HepG2 (cell line): ENCODE data around the gene SOX12. TPM values are rescaled to one million over a fixed set of nuclear protein-coding genes. Genes with fewer than 3 reads are reported as not detected.

Experiments used
- ASH2L ChIP-seq: fragments of 300-600, 200-600 bp; sonication (generic); IDR thresholded peaks from 2 replicates; pipeline ENCODE4 v1.7.0; 2017; ENCODE audit warnings: low read depth, mild to moderate bottlenecking, moderate library complexity, mixed read lengths, low read length; ENCODE audit not compliant: insufficient read length
- ATRX ChIP-seq: sonication (generic); formaldehyde crosslinking; IDR thresholded peaks from 2 replicates; pipeline ENCODE4 v1.4.0; 2020; ENCODE audit warnings: missing genetic modification reagents, borderline replicate concordance
- BORCS8-MEF2B ChIP-seq: sonication (generic); formaldehyde crosslinking; IDR thresholded peaks from 2 replicates; pipeline ENCODE4 v1.8.0; 2022; ENCODE audit warnings: mild to moderate bottlenecking, missing genetic modification reagents
- BRCA1 ChIP-seq: sonication (generic); formaldehyde crosslinking; IDR thresholded peaks from 2 replicates; pipeline ENCODE4 v1.4.0; 2020; ENCODE audit warnings: missing genetic modification reagents
- CBFB ChIP-seq: sonication (generic); formaldehyde crosslinking; IDR thresholded peaks from 2 replicates; pipeline ENCODE4 v1.4.0; 2020; ENCODE audit warnings: missing genetic modification reagents
- CEBPG ChIP-seq: IDR thresholded peaks from 2 replicates; pipeline ENCODE4 v1.6.1; 2016
- CENPBD1 ChIP-seq: sonication (generic); formaldehyde crosslinking; IDR thresholded peaks from 2 replicates; pipeline ENCODE4 v1.8.0; 2022; ENCODE audit warnings: missing genetic modification reagents, low read depth, mild to moderate bottlenecking, borderline replicate concordance
- DNMT1 ChIP-seq: sonication (generic); formaldehyde crosslinking; IDR thresholded peaks from 2 replicates; pipeline ENCODE4 v1.5.1; 2020; ENCODE audit warnings: mild to moderate bottlenecking, missing genetic modification reagents
- KDM6A ChIP-seq: IDR thresholded peaks from 2 replicates; pipeline ENCODE4 v1.6.1; 2016; ENCODE audit warnings: low read depth
- NFE2 ChIP-seq: sonication (generic); formaldehyde crosslinking; IDR thresholded peaks from 2 replicates; pipeline ENCODE4 v1.4.0; 2020; ENCODE audit warnings: missing genetic modification reagents
- NR2F2 ChIP-seq: IDR thresholded peaks from 2 replicates; pipeline ENCODE4 v1.6.1; 2012; ENCODE audit warnings: low read depth, inconsistent platforms, borderline replicate concordance
- NR3C1 ChIP-seq: sonication (generic); formaldehyde crosslinking; IDR thresholded peaks from 2 replicates; pipeline ENCODE4 v1.4.0; 2020; ENCODE audit warnings: missing genetic modification reagents
- PRPF4 ChIP-seq: fragments of 200-400 bp; formaldehyde crosslinking; IDR thresholded peaks from 2 replicates; pipeline ENCODE4 v1.6.1; 2016; ENCODE audit warnings: low read length, low read depth; ENCODE audit not compliant: poor library complexity, severe bottlenecking
- RAD51 ChIP-seq: fragments of 450-650 bp; IDR thresholded peaks from 2 replicates; pipeline ENCODE4 v1.6.1; 2016; ENCODE audit warnings: borderline replicate concordance
- RBAK ChIP-seq: sonication (generic); formaldehyde crosslinking; IDR thresholded peaks from 2 replicates; pipeline ENCODE4 v1.5.1; 2020; ENCODE audit warnings: mild to moderate bottlenecking, missing genetic modification reagents
- SYNCRIP ChIP-seq: fragments of 200-400 bp; formaldehyde crosslinking; IDR thresholded peaks from 2 replicates; pipeline ENCODE4 v1.6.1; 2018; ENCODE audit warnings: mild to moderate bottlenecking, low read depth, low read length; ENCODE audit not compliant: insufficient read depth
- USF2 ChIP-seq, 2 experiments: sonication (generic) in 1 of 2; formaldehyde crosslinking in 1 of 2; IDR thresholded peaks; 2 replicates each; pipeline versions ENCODE4 v1.5.1 to v1.6.1; 2011 to 2020; ENCODE audit warnings: borderline replicate concordance in 1 of 2, low read depth in 1 of 2, low read length in 1 of 2, mild to moderate bottlenecking in 1 of 2, missing genetic modification reagents in 1 of 2, moderate library complexity in 1 of 2
- ZBTB38 ChIP-seq: sonication (generic); formaldehyde crosslinking; IDR thresholded peaks from 2 replicates; pipeline ENCODE4 v1.5.1; 2020; ENCODE audit warnings: mild to moderate bottlenecking, missing genetic modification reagents
- ZC3H4 ChIP-seq: sonication (generic); formaldehyde crosslinking; IDR thresholded peaks from 2 replicates; pipeline ENCODE4 v1.4.0; 2020; ENCODE audit warnings: missing genetic modification reagents, borderline replicate concordance
- ZNF205 ChIP-seq: IDR thresholded peaks from 2 replicates; pipeline ENCODE4 v1.6.1; 2018; ENCODE audit warnings: missing biosample characterization, missing genetic modification reagents
- ZNF230 ChIP-seq: sonication (generic); formaldehyde crosslinking; IDR thresholded peaks from 2 replicates; pipeline ENCODE4 v1.4.0; 2020; ENCODE audit warnings: mild to moderate bottlenecking, missing genetic modification reagents
- ZNF260 ChIP-seq: sonication (generic); formaldehyde crosslinking; IDR thresholded peaks from 2 replicates; pipeline ENCODE4 v1.4.0; 2020; ENCODE audit warnings: missing genetic modification reagents, low read depth, mild to moderate bottlenecking, borderline replicate concordance
- ZNF280D ChIP-seq: sonication (generic); formaldehyde crosslinking; IDR thresholded peaks from 2 replicates; pipeline ENCODE4 v1.5.1; 2020; ENCODE audit warnings: mild to moderate bottlenecking, missing genetic modification reagents
- ZNF615 ChIP-seq: sonication (generic); formaldehyde crosslinking; IDR thresholded peaks from 2 replicates; pipeline ENCODE4 v1.5.0; 2020; ENCODE audit warnings: mild to moderate bottlenecking, missing genetic modification reagents, borderline replicate concordance
- ZNF616 ChIP-seq: sonication (generic); formaldehyde crosslinking; IDR thresholded peaks from 2 replicates; pipeline ENCODE4 v1.5.0; 2020; ENCODE audit warnings: low read depth, mild to moderate bottlenecking, missing genetic modification reagents
- ZNF724P ChIP-seq: sonication (generic); formaldehyde crosslinking; IDR thresholded peaks from 2 replicates; pipeline ENCODE4 v1.8.0; 2022; ENCODE audit warnings: missing genetic modification reagents, borderline replicate concordance
- polyA plus RNA-seq, 8 experiments: library from polyadenylated mRNA; depleted of rRNA in 3 of 8; stranded (reverse) in 7 of 8; unstranded in 1 of 8; fragments of >200 nt; fragmentation: Illumina TruSeq in 4 of 8; extraction: Trizol in 4 of 8; gene quantifications; 2 replicates each; pipeline versions ENCODE4 v1.2.1 to v1.2.3, GENCODE V29; 2011 to 2016; ENCODE audit warnings: low read depth in 4 of 8, missing spikeins in 1 of 8, mixed read lengths in 1 of 8; ENCODE audit not compliant: insufficient read depth in 1 of 8
- total RNA-seq, 5 experiments: library from RNA; depleted of rRNA; stranded (reverse); fragments of >200 nt; fragmentation: Illumina TruSeq; extraction: Trizol; gene quantifications; 2 replicates each; pipeline ENCODE4 v1.2.3, GENCODE V29; 2016; ENCODE audit warnings: low read depth in 1 of 5

Gene SOX12
- total and polyA plus RNA-seq, 2 of the 13 experiments (the other 11 are each of a cell fraction or from before 2014, with no cell fraction given): 10.0 to 18.7 TPM

- TF ChIP-seq DNMT1 (CRISPR knock-in tag) (no peak), ZNF260 (CRISPR knock-in tag) (no peak), ASH2L (no peak), CEBPG (CRISPR knock-in tag) (no peak), ZNF280D (peak; percentile 72; the same call in 1 of the 2 replicates), CENPBD1 (CRISPR knock-in tag) (no peak), ZNF230 (CRISPR knock-in tag) (no peak; the same call in 1 of the 2 replicates), USF2 (IDR thresholded peaks at IDR 0.05; ENCODE audit: low read depth, low read length) (no peak), USF2 (CRISPR knock-in tag; IDR thresholded peaks at IDR 0.05; ENCODE audit: borderline replicate concordance) (no peak; the same call in 1 of the 2 replicates), NR3C1 (CRISPR knock-in tag) (no peak), NFE2 (CRISPR knock-in tag) (no peak), CBFB (CRISPR knock-in tag) (no peak; the same call in 1 of the 2 replicates), ZBTB38 (CRISPR knock-in tag) (no peak), ZNF205 (CRISPR knock-in tag) (peak; percentile 13; the same call in 1 of the 2 replicates), SYNCRIP (no peak), KDM6A (CRISPR knock-in tag) (no peak), RAD51 (no peak), ZNF616 (CRISPR knock-in tag) (no peak; the same call in 1 of the 2 replicates), PRPF4 (peak; percentile 43), ZNF615 (CRISPR knock-in tag) (no peak), BORCS8-MEF2B (CRISPR knock-in tag) (no peak), ZC3H4 (CRISPR knock-in tag) (0 out of 2 replicates have a peak, but pooled peaks have one; percentile 47), ZNF724P (CRISPR knock-in tag) (peak; percentile 80; the same call in 1 of the 2 replicates), BRCA1 (no peak), RBAK (peak; percentile 63; the same call in 1 of the 2 replicates), ATRX (no peak), NR2F2 (no peak)
These were observed 1.4 kb downstream of the SOX12 start (continued) for GRCh38 chr20:326645-327185.
